Measurements from ENCODE around the gene NEK7.
A peak's percentile ranks its signal among the peaks of the same experiment; 100 is the strongest.
"Not testable (repeated sequence)": the region's sequence is repeated elsewhere in the genome, so short reads cannot be mapped to it uniquely, and the experiment has no call there.

NEK7 gene

GRCh38 chr1:198214924-198215323 lies 58.1 kb downstream of the NEK7 start:
- no peak for DNase-seq (ENCODE audit: insufficient read length)
- TF ChIP-seq TAF1 (IDR thresholded peaks at IDR 0.05; ENCODE audit: borderline replicate concordance, low read depth, low read length), result no peak
- TF ChIP-seq POLR2A (IDR thresholded peaks at IDR 0.05; ENCODE audit: low read depth, low read length), result no peak
- no peak for TF ChIP-seq POLR2AphosphoS5 (IDR thresholded peaks at IDR 0.05; ENCODE audit: low read depth, low read length)
- no peak for FAIRE-seq

DNA sequence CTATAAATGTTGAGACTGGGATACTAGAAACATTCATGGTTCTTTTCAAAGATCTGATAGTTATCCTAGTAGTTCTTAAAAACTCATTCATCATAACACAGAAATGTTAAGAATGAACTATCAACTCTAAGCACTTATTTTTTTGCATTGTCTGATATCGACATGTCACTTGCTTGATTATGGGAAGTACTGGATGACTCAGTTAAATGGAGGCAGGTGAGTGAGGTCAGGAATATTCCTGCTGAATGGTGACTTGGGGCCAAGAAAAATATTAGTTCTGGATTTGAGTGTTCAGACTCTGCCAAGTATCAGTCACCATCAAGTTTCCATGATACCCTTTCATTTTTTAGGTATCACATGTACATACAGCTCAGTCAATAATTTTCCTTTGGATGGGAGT lies 63.6 kb downstream of the NEK7 start:
- TF ChIP-seq POLR2AphosphoS5 (IDR thresholded peaks at IDR 0.05; ENCODE audit: low read depth, low read length) (no peak), POLR2A (IDR thresholded peaks at IDR 0.05; ENCODE audit: low read depth, low read length) (no peak), TAF1 (IDR thresholded peaks at IDR 0.05; ENCODE audit: borderline replicate concordance, low read depth, low read length) (no peak)
- DNase-seq (ENCODE audit: insufficient read length) (no peak), FAIRE-seq (peak; percentile 60)

DNA sequence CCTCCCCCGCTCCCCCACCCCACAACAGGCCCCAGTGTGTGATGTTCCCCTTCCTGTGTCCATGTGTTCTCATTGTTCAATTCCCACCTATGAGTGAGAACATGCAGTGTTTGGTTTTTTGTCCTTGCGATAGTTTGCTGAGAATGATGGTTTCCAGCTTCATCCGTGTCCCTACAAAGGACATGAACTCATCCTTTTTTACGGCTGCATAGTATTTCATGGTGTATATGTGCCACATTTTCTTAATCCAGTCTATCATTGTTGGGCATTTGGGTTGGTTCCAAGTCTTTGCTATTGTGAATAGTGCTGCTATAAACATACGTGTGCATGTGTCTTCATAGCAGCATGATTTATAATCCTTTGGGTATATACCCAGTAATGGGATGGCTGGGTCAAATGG lies 70.2 kb downstream of the NEK7 start:
- FAIRE-seq; DNase-seq (ENCODE audit: insufficient read length): not testable (repeated sequence)

GRCh38 chr1:198227454-198227853 lies 70.7 kb downstream of the NEK7 start:
- FAIRE-seq; DNase-seq (ENCODE audit: insufficient read length): not testable (repeated sequence)

DNA sequence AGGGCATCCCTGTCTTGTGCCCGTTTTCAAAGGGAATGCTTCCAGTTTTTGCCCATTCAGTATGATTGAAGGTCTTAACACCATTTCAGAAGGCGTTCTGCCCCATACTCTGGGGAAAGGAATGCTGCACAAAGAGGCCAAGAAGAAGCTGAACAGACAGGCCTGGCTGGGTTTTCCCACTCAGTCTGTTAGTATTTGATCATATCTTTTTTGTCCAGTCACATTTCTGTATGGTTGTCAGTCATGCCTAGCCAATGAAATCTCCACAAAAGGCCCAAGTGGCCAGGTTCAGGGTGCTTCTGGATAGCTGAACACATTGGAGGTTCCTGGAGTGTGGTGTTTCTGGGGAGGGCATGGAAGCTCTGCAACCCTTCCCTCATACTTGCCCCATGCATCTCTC lies 72.1 kb downstream of the NEK7 start:
- no peak for FAIRE-seq
- TF ChIP-seq POLR2A (IDR thresholded peaks at IDR 0.05; ENCODE audit: low read depth, low read length) (no peak), TAF1 (IDR thresholded peaks at IDR 0.05; ENCODE audit: borderline replicate concordance, low read depth, low read length) (no peak), POLR2AphosphoS5 (IDR thresholded peaks at IDR 0.05; ENCODE audit: low read depth, low read length) (no peak)
- DNase-seq (ENCODE audit: insufficient read length), result no peak

DNA sequence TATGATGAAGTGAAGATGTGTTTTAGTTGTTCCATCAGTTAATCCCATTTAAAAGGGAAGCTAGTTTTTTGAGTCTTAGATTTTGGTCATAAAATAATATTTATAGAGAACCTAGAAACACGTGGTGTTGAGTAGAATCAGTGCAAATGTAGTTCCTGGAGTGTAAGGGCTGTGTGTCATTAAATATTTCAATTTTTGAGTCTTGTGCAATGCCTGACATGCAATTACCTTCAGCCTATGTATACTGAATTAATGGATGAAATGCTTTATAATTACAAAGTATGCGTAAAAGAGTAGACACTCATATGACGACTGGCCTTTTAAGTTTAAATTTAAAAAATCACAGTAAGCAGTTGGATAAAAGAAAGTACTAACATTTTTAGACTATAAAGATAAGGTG lies 75.0 kb downstream of the NEK7 start:
- TF ChIP-seq POLR2A (IDR thresholded peaks at IDR 0.05; ENCODE audit: low read depth, low read length) (no peak), TAF1 (IDR thresholded peaks at IDR 0.05; ENCODE audit: borderline replicate concordance, low read depth, low read length) (no peak), POLR2AphosphoS5 (IDR thresholded peaks at IDR 0.05; ENCODE audit: low read depth, low read length) (no peak)
- no peak for DNase-seq (ENCODE audit: insufficient read length)
- FAIRE-seq, result no peak

GRCh38 chr1:198232378-198232777 lies 75.6 kb downstream of the NEK7 start:
- TF ChIP-seq POLR2AphosphoS5 (IDR thresholded peaks at IDR 0.05; ENCODE audit: low read depth, low read length) (no peak), TAF1 (IDR thresholded peaks at IDR 0.05; ENCODE audit: borderline replicate concordance, low read depth, low read length) (no peak), POLR2A (IDR thresholded peaks at IDR 0.05; ENCODE audit: low read depth, low read length) (no peak)
- DNase-seq (ENCODE audit: insufficient read length) (no peak), FAIRE-seq (no peak)

GRCh38 chr1:198232940-198233675 lies 76.3 kb downstream of the NEK7 start:
- no peak for TF ChIP-seq POLR2AphosphoS5 (IDR thresholded peaks at IDR 0.05; ENCODE audit: low read depth, low read length)
- no peak for TF ChIP-seq POLR2A (IDR thresholded peaks at IDR 0.05; ENCODE audit: low read depth, low read length)
- no peak for TF ChIP-seq TAF1 (IDR thresholded peaks at IDR 0.05; ENCODE audit: borderline replicate concordance, low read depth, low read length)
- no peak for DNase-seq (ENCODE audit: insufficient read length)

DNA sequence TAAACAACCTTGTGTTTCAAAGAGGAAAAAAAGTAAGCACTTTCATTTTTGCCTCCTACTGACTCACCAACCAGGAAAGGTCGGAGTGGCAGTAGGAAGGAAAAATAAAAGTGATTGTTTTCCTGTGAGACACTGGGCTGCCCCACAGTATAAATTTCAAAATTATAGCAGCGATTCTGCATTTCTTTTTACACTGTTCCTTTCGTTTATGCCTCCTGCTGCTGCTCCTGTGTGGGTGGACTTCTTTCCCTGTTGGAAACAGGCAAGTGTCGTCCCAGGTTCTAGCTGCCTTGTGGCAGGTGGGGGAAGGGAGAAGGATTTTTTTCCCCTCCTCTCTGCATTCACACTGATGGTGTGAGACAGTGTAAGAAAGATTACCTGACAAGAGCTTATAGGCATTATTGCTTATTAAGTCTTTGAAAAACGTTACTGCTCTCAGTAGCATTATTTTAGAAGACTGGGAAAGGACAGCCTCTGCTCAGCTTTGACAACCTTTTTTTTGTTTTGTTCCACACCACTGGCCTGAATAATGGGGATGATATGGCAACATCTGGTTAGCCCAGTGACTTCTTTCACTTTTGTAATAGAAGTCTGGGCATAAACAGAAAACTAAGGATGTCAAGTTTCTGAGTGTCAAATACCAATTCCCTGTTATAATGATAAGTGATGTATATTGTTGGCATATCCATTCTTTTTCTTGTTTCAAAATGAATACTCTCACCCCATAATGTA lies 77.9 kb downstream of the NEK7 start:
- FAIRE-seq, result peak; percentile 53
- DNase-seq (ENCODE audit: insufficient read length), result no peak
- TF ChIP-seq TAF1 (IDR thresholded peaks at IDR 0.05; ENCODE audit: borderline replicate concordance, low read depth, low read length) (no peak), POLR2A (IDR thresholded peaks at IDR 0.05; ENCODE audit: low read depth, low read length) (no peak), POLR2AphosphoS5 (IDR thresholded peaks at IDR 0.05; ENCODE audit: low read depth, low read length) (no peak)

More at GRCh38 chr1:198232940-198233675, 76.3 kb downstream of the NEK7 start:
- peak; percentile 42 for FAIRE-seq

DNA sequence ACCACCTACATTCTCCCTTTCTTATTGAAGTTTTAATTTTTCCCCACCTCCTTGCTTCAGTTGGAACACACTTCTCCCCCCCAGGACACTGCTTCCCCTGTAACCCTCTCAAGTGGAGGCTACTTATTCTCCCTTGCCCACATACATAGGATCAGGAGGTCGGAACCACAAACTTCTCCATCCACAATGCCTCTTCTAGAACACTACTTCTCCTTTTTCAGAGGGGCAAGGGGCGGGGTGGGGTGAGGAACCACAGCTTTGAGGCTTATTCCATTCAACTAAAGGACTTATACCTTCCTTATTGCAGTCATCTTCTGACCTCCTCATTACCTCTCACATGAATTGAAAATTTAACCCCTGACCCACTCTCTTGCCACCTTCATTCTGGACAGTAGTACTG lies 81.3 kb downstream of the NEK7 start:
- no peak for FAIRE-seq
- no peak for DNase-seq (ENCODE audit: insufficient read length)

GRCh38 chr1:198241553-198241952 lies 84.8 kb downstream of the NEK7 start:
- DNase-seq (ENCODE audit: insufficient read length) (no peak), FAIRE-seq (no peak)
- TF ChIP-seq POLR2A (IDR thresholded peaks at IDR 0.05; ENCODE audit: low read depth, low read length) (no peak), TAF1 (IDR thresholded peaks at IDR 0.05; ENCODE audit: borderline replicate concordance, low read depth, low read length) (no peak), POLR2AphosphoS5 (IDR thresholded peaks at IDR 0.05; ENCODE audit: low read depth, low read length) (no peak)

More for the DNA sequence above, 81.3 kb downstream of the NEK7 start:
- TF ChIP-seq POLR2AphosphoS5 (IDR thresholded peaks at IDR 0.05; ENCODE audit: low read depth, low read length) (no peak), TAF1 (IDR thresholded peaks at IDR 0.05; ENCODE audit: borderline replicate concordance, low read depth, low read length) (no peak), POLR2A (IDR thresholded peaks at IDR 0.05; ENCODE audit: low read depth, low read length) (no peak)

DNA sequence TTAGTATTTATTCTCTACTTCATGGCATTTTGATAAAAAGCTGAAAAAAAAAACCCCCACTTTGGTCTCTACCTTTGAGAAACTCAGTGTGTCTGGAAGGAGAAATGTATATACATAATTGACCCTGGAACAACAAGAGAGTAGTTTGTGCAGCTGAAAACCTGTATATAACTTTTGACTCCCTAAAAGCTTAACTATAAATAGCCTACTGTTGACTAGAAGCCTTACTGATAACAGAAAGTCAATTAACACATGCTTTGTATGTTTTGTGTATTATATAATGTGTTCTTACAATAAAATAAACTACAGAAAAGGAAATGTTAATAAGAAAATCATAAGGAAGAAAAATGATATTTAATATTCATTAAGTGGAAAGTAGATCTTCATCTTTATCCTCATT lies 88.0 kb downstream of the NEK7 start:
- TF ChIP-seq POLR2AphosphoS5 (IDR thresholded peaks at IDR 0.05; ENCODE audit: low read depth, low read length) (no peak), TAF1 (IDR thresholded peaks at IDR 0.05; ENCODE audit: borderline replicate concordance, low read depth, low read length) (no peak)
- DNase-seq (ENCODE audit: insufficient read length), result no peak
- FAIRE-seq, result no peak

Data from GM12892 (cell line).